GM19395 (cell line): ENCODE results near the gene NT5C3B.

Experiments
- ATAC-seq: cut with Tn5 transposase; IDR thresholded peaks from one replicate; pipeline ENCODE4 v1.9.1; 2021; ENCODE audit warnings: mild to moderate bottlenecking, moderate library complexity; ENCODE audit not compliant: unreplicated experiment

Gene NT5C3B

DNA sequence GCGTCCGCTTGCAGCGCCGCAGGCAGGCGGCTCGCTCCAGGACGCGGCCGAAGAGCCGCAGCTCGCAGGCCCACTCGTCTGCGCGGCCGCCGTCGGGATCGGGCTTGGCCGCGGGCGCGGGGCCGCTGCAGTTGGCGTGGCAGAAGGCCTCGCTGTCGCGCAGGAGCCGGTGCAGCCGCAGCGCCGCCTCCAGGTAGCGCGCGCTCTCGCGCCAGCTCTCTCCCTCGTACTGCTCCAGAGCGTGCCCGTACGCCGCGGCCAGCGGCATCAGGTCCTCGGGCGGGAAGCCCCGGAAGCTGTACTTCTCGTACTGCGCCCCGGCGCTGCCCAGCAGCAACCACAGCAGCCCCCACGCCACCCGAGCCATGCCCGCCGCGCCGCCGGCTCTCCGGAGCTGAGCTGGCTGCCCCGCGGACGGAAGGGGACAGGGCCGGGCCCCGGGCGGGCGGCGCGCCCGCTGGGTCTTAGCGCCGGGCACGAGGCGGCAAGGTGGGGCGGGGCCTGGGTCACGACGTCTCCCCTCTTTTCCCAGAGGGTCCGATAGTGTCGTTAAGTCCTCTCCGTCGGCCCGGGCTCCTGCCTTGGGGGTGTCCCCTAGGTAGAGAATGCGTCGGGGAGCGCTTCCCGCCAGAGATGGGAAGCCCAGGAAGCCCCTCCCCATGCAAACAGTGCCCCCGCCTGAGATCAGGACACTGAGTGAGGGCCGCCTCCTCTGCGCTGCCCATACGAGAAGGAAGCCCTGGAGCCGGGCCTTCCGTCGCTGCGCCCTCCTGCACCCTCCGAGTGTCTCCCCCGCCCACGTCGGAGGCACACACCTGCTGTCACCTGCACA is 24.3 kb downstream of the NT5C3B start, which contains the start of gene P3H4:
P3H4 (minus strand) TSS at position 401 of the 832 bp plus-strand sequence; CDS start at position 367, 34 bp downstream.
- ATAC-seq = no peak

DNA sequence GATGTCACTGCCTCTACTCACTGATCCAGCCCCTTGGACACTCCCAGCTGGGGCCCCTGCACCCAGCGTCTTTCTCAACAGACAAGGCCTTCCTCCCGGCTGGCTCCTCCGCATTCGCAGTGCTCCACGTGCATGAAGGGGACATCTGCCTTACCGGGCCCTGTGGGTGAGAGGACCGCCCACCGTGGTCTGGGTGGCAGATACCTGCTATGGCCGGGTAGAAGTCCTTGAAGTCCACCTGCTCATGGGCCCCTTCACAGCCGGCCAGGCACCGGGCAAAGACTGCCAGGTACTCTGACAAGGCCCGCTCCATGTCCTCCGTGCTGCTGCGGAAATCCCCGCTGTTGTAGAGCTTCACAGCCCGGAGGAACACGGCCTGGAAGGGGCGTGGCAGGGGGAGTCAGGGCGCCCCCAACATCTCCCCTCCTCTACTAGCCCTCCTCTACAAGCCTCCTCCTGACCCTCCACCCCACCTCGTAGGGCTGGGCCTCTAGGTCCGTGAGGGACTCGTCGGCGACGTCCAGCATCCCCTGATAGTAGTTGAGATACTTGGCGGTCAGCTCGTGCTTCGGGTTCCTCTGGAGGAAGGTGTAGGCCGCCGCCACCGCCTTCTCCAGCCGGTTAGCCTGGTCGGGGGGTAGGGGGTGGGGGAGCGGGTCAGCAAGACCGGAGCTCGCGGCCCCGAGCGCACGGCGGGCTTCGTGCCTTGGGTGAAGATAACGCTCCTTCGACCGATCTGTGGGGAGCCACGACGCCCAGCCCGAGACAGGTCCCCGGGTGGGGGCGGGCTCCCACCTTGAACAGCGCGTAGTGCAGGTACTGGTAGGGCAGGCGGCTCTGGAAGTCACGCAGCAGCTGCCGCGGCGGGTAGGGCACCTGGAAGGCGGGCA is 25.1 kb downstream of the NT5C3B start:
- ATAC-seq = no peak

DNA sequence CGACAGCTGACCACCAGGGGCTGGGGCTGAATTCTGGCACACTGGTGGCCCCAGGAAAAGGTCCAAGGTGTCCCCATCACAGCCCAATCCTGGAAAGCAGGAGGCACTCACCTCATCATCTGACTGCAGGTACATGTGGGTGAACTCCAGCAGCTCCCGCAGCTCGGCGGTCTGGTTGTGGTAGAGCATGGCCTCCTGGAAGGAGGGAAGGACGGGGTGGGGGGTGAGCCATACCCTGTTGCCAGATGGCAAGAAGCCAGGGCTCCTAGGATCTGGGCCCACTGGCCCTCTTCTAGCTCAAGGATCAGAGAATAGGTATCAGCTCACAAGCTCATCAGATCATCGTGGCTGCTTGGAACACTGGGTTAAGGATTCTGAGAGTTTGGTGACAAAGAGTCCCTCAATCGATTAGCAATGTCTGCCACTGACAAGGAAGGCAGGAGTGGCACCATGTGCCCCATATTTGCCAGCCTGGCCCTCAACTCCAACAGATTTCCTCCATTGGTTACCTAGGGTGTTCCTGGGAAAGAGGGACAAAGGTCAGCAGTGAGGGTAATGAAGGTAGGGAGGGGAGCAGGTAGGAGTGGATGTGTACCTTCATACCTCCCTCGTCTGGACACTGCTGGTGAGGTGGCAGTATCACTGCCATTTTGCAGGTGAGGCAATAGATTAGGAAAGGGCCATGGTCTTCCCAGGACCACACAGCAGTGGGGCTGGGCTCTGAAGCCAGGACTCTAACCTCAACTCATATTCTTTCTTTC is 29.2 kb downstream of the NT5C3B start:
- ATAC-seq = no peak

DNA sequence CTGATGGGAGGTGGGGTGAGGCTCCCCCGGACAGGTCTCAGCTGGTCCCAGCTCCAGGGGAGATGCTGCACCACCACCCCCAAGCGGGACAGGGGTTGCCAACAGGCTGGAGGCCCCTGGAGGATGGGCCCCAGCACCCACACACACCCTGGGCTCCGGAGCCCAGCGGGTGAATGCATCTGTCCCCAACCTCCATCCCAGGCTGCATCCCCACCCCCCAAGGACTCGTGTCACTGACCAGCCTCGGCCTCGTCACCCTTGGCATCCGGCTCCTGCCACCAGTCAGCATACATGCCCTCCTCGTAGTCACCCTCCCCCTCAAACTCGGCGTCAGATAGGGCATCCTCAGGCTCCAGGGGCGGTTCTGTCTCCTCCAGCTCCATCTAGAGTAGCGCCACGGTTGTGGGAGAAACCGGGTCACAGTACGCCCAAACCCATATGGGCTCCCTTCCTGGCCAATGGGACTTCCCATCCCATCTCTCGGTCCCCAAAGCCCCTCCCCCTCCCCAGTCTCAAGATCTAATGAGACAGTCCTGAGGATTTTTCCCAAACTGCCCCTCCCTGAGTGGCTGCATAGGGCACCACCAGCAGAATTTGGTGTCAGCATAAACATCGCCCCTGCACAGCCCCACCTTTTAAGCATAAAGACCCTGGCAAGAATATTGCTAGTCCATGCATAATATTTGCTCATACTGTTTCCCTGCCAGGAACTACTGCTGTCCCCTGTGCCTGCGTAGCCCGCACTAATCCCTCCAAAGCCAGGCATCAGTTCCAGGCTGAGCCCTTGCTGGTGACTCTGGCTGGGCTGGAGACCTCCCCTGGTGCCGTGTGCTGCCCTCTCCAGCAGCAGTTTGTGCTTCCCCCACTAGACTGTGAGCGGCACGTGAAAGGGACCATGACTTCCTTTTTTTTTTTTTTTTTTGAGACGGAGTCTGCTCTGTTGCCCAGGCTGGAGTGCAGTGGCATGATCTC is 32.7 kb downstream of the NT5C3B start:
- ATAC-seq = no peak

DNA sequence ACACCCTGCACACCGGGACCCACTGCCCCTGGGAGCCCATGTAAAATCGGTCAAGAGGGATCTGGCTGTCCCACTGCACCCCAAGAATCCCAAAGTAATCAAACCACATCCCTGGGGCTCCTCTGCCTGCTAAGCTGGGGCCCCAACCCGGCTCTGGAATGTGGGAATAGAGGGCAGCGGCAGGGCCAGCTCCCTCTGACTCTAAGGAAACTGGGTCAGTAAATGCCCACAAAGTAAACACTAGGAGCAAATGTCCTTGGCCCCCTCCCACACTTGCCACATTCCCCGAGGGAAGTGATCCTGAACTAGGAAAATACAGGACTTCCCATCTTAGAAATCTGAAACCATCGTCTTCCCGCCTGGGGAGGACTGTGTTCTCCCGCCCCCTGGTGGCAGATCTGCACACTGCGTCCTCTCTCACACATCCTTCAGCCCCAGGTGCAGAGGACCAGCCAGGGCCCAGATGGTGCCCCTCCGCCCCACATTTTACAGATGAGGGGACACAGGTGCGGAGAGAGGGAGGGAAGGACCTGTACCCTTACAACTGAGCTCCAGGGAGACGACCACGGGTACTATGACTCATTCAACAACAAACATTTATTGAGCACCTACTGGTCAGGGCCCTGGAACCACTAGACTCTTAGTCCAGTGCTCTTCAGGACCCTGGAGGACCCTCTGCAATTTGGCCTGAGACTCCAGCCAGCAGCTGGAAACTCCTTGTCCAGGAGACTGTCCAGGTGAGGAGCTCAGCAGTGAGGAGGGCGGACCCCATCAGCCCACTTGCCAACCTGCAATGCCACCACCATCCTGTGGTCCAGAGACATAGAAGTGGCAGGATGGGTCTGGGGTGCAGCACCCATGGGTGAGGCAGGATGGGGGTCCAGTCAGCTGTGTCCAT is 34.4 kb downstream of the NT5C3B start:
- ATAC-seq = no peak

DNA sequence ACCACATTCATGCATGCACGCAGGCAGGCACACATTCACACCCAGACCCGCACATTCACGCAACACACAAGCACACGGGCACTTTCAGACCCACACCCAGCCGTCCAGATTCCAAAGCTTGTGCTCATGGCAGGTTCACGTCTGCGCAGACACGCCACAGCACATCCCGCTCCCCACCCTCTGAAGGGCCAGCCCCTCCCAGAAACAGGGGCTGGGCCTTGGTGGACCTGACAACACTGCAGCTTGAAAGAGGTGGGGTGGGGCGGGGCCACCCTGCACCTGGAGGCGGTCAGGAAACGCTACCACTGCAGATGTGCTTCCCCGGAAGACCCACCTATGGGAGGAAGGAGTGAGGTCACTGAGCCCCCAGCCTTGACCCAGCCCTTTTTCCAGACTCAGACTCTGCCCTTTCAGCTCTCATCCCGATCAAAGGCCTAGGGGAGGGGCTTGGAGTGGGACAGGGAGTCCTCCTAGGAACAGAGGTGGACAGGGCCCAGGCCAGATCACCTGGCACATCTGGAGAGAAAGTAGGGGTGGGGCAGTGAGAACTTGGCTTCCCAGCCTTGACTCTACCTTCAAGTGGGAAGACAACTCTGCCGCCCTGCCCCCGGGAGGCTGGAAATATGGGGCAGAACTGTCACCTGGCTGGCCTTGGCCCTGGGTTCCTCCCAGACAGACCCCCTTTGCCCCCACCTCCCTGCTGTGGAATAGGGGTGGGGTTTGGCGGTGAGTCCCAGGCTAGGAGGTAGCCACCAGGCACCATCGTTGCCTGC is 35.2 kb downstream of the NT5C3B start:
- no peak for ATAC-seq

DNA sequence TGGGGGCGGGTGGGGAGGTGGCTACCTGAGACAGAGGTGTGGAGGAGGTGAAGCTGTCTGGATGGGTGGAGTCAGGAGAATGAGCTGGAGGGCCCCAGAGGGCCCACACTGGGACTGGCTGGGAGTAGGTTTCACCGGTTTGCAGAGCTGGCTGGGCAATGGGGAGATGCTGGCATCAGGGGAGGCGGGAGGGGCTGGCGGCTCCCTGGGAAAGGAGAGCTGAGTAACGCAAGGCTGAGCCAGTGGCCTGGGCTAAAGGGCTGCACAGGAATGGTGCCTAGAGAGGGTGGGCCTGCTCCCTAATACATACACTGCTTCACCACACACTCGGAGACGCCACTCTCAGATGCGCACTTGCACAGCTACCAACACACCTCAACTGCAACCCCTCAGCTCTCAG is 36.7 kb downstream of the NT5C3B start:
- no peak for ATAC-seq

DNA sequence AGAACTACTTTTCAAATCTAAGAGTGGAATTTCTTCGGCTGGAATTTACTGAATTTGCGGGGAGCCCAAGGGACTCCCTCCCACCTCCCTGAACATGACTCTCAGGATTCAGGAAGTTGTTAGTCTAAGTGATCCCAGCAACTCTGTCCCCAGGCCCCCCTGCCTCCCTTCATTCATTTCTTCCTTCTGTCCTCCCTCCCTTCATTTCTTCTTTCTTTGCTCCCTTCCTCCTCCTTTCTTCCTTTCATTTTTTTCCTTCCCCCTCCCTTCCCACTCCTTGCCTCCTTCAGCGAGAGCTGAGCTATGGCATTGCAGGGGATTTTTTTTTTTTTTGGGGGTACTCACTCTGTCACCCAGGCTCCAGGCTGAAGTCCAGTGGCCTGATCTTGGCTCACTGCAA is 38.7 kb downstream of the NT5C3B start:
- no peak for ATAC-seq

DNA sequence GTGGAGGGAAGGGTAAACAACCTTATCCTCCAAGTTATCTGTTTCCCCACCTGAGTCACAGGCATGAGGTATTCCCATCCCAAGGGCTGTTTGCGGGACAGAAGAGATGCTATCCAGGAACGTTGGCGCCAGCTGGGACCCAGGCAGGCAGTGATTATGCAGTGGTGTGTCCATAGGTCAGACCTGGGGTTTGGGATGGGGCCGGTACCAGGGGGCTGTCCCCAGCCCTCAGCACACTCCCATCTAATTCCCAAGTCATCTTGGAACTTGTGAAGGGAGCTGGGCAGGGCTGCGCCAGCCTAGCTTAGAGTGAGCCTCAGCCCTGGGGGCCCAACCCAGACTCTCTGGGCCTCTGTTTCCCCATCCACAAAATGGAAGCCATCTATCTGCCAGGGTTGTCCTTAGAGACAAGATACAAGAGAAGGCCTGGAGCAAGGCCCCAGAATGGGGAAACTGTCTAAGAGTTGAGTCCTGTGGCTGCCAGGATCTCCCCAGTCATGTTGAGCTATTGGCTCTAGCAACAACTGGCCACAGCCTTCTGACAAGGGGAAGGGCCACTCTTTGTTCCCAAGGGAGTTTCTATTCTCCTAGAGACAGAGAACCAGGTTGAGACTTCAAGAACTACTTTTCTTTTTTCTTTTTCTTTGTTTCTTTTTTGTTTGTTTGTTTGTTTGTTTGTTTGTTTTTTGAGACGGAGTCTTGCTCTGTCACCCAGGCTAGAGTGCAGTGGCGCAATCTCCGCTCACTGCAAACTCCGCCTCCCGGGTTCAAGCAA is 39.7 kb downstream of the NT5C3B start:
- ATAC-seq = no peak

DNA sequence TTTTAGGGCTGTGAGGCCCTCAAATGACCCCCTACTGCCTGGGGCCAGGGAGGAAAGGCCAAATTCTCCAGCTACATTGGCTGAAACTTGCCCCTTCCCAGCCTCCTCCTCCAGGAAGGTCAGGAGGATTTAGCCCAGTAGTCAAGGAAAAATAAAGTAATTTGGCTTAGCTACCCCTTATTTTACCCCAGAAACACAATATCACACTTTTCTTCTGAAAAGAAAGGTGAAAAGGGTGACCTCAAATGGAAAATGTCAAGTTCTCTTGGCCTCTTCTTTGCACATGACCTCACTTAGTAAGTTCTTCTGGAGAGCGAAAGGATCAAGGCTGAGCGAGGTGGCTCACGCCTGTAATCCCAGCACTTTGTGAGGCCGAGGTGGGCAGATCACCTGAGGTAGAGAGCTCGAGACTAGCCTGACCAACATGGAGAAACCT is 41.5 kb downstream of the NT5C3B start:
- ATAC-seq = no peak

DNA sequence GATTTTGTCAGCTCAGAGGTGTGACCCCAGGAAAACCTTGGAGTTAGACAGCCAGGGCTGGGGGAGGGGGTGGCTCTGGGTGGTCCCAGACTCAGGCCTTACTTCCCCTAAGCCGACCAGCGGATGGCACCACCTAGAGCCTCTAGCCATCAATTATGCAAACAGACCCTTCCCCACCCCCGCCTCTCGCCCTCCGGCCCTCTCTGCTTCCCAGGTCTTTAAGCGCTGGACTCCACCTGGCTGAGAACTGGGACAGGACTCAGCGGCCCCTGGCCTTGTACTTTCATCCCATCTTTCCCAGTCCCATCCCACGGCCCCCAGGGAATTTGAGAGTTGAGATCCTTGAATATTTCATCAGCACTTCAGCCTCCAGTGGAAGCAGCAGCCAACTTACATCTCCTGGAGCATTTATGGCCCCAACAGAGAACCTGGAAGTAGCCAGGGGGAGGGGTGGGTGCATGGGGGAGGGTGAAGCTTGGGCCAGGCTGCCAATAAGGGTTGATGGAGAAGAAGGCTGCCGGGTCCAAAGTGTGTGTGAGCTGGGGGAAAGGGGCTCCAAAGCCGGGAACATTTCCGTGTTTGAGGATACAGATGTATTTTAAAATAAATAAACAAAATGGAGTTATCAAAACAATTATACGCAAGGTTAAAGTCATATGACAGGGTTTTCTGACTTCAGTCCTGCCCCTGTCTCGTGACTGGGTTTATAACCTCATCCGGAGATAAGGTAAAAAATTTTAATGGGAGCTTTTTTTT is 42.1 kb downstream of the NT5C3B start:
- ATAC-seq = no peak

DNA sequence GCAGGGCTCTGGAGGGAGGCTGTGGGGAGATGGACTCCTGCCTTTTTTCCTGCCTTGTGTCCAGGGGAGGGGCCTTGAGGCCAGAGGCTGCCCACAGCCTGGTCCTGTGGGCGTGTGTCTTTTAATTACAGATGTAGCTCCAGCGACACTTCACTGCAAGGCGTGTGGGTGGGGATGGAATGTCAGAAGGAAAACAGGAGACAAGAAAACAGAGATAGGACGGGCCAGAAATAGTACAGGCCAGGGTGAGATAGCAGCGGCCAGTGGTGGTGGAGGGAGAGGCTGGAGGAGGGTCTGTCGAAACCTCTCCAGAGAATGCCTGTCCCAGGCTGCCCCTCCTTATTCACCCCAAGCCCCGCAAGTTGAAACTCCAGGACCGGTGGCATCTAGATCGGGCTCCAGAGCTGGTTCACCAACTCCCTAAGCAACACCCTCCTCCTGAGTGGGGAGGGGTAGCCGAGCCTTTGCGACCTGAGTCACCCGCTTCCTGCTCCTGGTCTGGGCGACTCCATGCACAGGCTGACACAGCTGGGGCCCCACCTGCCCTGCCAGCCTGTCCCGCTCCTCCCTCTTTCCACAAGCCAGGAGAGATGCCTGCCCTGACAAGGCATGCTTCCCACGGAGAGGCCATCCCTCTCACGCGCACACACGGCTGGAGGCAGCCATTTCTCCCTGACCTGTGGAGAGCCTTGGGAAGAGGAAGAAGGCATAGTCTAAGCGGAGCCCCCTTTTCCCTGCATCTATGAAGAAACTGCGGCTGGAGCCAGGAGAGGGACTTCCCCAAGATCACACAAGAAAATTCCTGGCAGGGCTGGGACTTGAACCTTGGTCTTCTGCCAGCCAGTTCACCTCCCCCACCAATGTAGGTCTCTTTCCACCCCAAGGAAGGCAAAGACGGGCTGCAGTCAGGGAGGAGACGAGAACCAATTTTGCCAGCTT is 42.9 kb downstream of the NT5C3B start:
- ATAC-seq = no peak

DNA sequence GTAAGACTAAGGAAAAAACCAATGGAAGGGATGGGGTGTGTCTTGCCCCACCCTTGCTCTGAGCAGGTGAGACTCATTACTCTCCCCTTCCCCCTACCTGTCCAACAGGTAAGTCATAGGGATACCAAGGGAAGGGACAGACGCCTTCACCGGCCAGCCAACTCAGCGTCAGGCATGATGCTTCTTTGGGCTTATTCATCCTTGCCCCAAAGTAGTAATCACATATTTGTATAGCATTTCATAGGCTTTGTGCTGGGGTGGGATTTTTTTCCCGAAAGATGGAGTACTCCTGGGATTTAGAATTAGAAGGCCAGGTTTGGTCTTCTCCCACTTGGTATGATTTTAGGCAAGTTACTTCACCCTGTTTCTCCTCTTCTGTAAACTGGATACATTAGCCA is 49.0 kb downstream of the NT5C3B start:
- no peak for ATAC-seq

DNA sequence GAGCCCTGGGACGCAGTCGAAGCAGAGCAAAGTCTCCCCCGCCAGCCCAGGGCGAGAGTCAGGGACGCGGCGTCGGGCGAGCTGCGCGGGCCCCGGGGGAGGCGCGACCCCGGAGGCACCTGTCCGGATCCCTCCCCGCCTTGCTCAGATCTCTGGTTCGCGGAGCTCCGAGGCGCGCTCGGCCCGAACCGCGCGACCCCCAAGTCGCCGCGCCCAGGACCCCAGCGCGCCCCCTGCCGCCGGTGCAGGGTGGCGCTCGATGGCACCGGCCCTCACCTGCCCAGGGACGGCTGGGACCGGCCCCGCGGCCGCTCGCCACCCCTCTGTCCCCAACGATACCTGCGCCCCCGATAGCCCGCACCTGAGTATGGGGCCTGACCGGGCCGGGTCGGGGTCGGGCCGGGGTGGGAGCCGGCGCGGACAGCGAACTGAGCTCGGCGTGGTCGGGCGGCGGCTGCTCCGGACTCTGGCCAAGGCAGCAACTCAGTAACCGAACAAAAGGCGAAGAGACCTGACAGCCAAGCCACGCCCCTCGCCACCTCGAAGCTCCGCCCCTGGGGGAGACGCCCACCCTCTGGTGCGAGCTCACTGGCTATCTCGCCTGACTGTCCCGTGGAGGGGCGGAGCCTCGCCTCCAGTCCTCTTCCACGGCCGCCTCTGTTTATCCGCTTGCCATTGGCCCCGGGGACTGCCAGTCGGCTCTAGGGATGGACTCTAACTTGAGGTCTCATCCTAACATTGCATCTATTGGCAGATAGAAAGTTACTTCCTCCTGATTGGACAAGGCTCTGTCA is 49.6 kb downstream of the NT5C3B start, which contains the start of gene JUP:
JUP (minus strand) TSS at position 485 of the 794 bp plus-strand sequence. CDS start 14,857 bp downstream, outside the sequence.
- ATAC-seq = peak; percentile 75

DNA sequence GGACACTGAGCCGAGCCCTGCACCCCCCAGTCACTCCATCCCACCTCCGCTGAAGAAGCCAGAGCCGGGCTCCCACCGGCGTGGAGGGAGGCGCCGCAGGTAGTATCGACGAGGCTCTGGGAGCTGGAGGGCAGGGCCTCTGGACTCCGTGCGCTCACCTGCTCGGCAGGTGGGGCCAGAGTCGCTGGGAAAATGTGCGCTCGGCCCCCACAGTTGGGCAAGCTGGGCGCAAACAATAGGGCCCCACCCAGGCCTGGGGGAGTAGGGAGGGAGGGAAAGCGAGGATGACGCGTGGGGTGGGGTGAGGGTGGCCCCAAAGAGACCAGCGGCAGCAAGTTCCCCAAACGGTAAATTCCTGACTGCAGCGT is 50.2 kb downstream of the NT5C3B start:
- ATAC-seq = no peak
